Osteocyte (in vitro differentiated cells): ENCODE measurements around the gene IL23A. TPM values are rescaled to one million over a fixed set of nuclear protein-coding genes. Genes with fewer than 3 reads are reported as not detected.
"Not testable (repeated sequence)": the region's sequence is repeated elsewhere in the genome, so short reads cannot be mapped to it uniquely, and the experiment has no call there.

ENCODE experiments used
- DNase-seq: peaks from one replicate; pipeline ENCODE4 v3.0.0; 2021; ENCODE audit warnings: mixed read lengths; ENCODE audit not compliant: unreplicated experiment; ENCODE audit errors: extremely low spot score
- H3K27ac Mint-ChIP-seq: one replicate; pipeline ENCODE4 v1.8.0; 2021; ENCODE audit warnings: mild to moderate bottlenecking, mixed read lengths; ENCODE audit not compliant: unreplicated experiment
- H3K27me3 Mint-ChIP-seq: one replicate; pipeline ENCODE4 v1.8.0; 2021; ENCODE audit warnings: mixed read lengths; ENCODE audit not compliant: unreplicated experiment
- H3K36me3 Mint-ChIP-seq: one replicate; pipeline ENCODE4 v1.8.0; 2021; ENCODE audit warnings: mixed read lengths; ENCODE audit not compliant: unreplicated experiment
- H3K4me1 Mint-ChIP-seq: one replicate; pipeline ENCODE4 v1.8.0; 2021; ENCODE audit warnings: mixed read lengths; ENCODE audit not compliant: unreplicated experiment
- H3K4me3 Mint-ChIP-seq: one replicate; pipeline ENCODE4 v1.8.0; 2021; ENCODE audit warnings: mild to moderate bottlenecking, moderate library complexity, mixed read lengths; ENCODE audit not compliant: unreplicated experiment
- H3K9me3 Mint-ChIP-seq: one replicate; pipeline ENCODE4 v1.8.0; 2021; ENCODE audit warnings: mixed read lengths; ENCODE audit not compliant: unreplicated experiment
- CTCF ChIP-seq: fragments of 200-600 bp; sonication (generic); IDR thresholded peaks from 2 replicates; pipeline ENCODE4 v1.5.0; 2021; ENCODE audit warnings: antibody characterized with exemption, mild to moderate bottlenecking, moderate library complexity
- total RNA-seq: library from RNA; stranded (reverse); gene quantifications from 2 replicates; pipeline ENCODE4 v1.2.1, GENCODE V29; 2021

Gene IL23A
- total RNA-seq, 1 donor from 2014 or later: not detected

GRCh38 chr12:56339158-56339422 is 406 bp downstream of the IL23A start:
- peaks cover 12% of the 10 kb centered on the region for H3K36me3 Mint-ChIP-seq
- H3K4me1 Mint-ChIP-seq: peaks cover 7% of the 10 kb centered on the region
- TF ChIP-seq CTCF: no peak
- H3K9me3 Mint-ChIP-seq: no peaks in the 10 kb centered on the region
- H3K27ac Mint-ChIP-seq: no peak overlapping the region
- no peaks in the 10 kb centered on the region for H3K27me3 Mint-ChIP-seq
- no peak overlapping the region for H3K4me3 Mint-ChIP-seq
- no peak for DNase-seq

GRCh38 chr12:56341616-56342015 is 2.9 kb downstream of the IL23A start:
- no peaks in the 10 kb centered on the region for H3K4me1 Mint-ChIP-seq
- H3K27me3 Mint-ChIP-seq: no peaks in the 10 kb centered on the region
- TF ChIP-seq CTCF: no peak
- no peak for DNase-seq
- no peak overlapping the region for H3K4me3 Mint-ChIP-seq
- peaks cover 27% of the 10 kb centered on the region for H3K36me3 Mint-ChIP-seq
- no peak overlapping the region for H3K27ac Mint-ChIP-seq
- H3K9me3 Mint-ChIP-seq: no peaks in the 10 kb centered on the region

- not testable (repeated sequence) for DNase-seq, H3K4me1 Mint-ChIP-seq, H3K9me3 Mint-ChIP-seq, H3K4me3 Mint-ChIP-seq, H3K27ac Mint-ChIP-seq, H3K27me3 Mint-ChIP-seq
- H3K36me3 Mint-ChIP-seq: peaks cover 32% of the 10 kb centered on the region
These were observed 3.6 kb downstream of the IL23A start for GRCh38 chr12:56342290-56342689.

GRCh38 chr12:56346675-56347074 is 8.0 kb downstream of the IL23A start:
- no peak for TF ChIP-seq CTCF
- DNase-seq: no peak
- H3K36me3 Mint-ChIP-seq: peaks cover 60% of the 10 kb centered on the region
- H3K27me3 Mint-ChIP-seq: no peaks in the 10 kb centered on the region
- no peaks in the 10 kb centered on the region for H3K9me3 Mint-ChIP-seq
- H3K27ac Mint-ChIP-seq: no peak overlapping the region
- H3K4me3 Mint-ChIP-seq: no peak overlapping the region
- H3K4me1 Mint-ChIP-seq: no peaks in the 10 kb centered on the region

- peaks cover 60% of the 10 kb centered on the region for H3K36me3 Mint-ChIP-seq
- H3K9me3 Mint-ChIP-seq, DNase-seq, H3K4me3 Mint-ChIP-seq, H3K27ac Mint-ChIP-seq, H3K4me1 Mint-ChIP-seq, H3K27me3 Mint-ChIP-seq: not testable (repeated sequence)
These were observed 8.6 kb downstream of the IL23A start for GRCh38 chr12:56347255-56347654.

GRCh38 chr12:56348776-56349175 is 10.1 kb downstream of the IL23A start:
- no peak overlapping the region for H3K4me3 Mint-ChIP-seq
- H3K27ac Mint-ChIP-seq: no peak overlapping the region
- no peak for TF ChIP-seq CTCF
- peaks cover 54% of the 10 kb centered on the region for H3K36me3 Mint-ChIP-seq
- H3K27me3 Mint-ChIP-seq: no peaks in the 10 kb centered on the region
- DNase-seq: no peak
- no peaks in the 10 kb centered on the region for H3K9me3 Mint-ChIP-seq
- H3K4me1 Mint-ChIP-seq: no peaks in the 10 kb centered on the region
